ENCODE data around the gene NFAM1.

Gene NFAM1

DNA sequence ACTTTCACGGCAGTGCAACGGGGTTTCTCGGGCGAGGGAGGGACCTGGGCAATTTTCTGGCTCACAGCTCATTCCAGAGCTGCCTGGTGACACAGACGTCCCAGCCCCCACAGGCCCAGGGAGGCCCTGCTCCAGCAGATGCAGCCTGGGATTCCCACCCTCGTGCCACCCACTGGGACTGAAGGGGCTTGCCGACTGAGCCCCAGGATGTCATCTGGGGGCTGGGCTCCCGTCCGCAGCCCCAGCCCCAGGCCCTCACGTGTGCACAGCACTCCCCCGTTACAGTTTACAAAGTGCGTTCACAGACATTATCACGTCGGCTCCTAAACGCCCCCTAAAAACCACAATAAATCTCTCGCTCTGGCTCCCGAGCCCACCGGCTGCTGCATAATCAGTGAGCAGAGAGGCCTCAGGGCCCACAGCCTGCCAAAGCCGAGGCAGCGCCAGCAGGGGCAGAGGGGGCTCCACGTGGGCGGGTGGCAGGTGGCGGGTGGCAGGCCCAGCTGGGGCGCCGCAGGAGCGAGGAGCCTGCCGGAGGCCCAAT lies 84.8 kb downstream of the NFAM1 start (continued):
- TF ChIP-seq ZBTB11 (tag by site-specific recombination; conservative IDR thresholded peaks at IDR 0.05; ENCODE audit: low read depth) (no peak), ATF2 (tag by site-specific recombination; IDR thresholded peaks at IDR 0.05; ENCODE audit: low read depth) (no peak)
- TF ChIP-seq, protein P1, sequence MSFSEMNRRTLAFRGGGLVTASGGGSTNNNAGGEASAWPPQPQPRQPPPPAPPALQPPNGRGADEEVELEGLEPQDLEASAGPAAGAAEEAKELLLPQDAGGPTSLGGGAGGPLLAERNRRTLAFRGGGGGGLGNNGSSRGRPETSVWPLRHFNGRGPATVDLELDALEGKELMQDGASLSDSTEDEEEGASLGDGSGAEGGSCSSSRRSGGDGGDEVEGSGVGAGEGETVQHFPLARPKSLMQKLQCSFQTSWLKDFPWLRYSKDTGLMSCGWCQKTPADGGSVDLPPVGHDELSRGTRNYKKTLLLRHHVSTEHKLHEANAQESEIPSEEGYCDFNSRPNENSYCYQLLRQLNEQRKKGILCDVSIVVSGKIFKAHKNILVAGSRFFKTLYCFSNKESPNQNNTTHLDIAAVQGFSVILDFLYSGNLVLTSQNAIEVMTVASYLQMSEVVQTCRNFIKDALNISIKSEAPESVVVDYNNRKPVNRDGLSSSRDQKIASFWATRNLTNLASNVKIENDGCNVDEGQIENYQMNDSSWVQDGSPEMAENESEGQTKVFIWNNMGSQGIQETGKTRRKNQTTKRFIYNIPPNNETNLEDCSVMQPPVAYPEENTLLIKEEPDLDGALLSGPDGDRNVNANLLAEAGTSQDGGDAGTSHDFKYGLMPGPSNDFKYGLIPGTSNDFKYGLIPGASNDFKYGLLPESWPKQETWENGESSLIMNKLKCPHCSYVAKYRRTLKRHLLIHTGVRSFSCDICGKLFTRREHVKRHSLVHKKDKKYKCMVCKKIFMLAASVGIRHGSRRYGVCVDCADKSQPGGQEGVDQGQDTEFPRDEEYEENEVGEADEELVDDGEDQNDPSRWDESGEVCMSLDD (tag by site-specific recombination; IDR thresholded peaks at IDR 0.05), result no peak
- TF ChIP-seq, protein P2, sequence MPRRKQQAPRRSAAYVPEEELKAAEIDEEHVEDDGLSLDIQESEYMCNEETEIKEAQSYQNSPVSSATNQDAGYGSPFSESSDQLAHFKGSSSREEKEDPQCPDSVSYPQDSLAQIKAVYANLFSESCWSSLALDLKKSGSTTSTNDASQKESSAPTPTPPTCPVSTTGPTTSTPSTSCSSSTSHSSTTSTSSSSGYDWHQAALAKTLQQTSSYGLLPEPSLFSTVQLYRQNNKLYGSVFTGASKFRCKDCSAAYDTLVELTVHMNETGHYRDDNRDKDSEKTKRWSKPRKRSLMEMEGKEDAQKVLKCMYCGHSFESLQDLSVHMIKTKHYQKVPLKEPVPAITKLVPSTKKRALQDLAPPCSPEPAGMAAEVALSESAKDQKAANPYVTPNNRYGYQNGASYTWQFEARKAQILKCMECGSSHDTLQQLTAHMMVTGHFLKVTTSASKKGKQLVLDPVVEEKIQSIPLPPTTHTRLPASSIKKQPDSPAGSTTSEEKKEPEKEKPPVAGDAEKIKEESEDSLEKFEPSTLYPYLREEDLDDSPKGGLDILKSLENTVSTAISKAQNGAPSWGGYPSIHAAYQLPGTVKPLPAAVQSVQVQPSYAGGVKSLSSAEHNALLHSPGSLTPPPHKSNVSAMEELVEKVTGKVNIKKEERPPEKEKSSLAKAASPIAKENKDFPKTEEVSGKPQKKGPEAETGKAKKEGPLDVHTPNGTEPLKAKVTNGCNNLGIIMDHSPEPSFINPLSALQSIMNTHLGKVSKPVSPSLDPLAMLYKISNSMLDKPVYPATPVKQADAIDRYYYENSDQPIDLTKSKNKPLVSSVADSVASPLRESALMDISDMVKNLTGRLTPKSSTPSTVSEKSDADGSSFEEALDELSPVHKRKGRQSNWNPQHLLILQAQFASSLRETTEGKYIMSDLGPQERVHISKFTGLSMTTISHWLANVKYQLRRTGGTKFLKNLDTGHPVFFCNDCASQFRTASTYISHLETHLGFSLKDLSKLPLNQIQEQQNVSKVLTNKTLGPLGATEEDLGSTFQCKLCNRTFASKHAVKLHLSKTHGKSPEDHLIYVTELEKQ (tag by site-specific recombination; IDR thresholded peaks at IDR 0.05; ENCODE audit: borderline replicate concordance), result no peak

GRCh38 chr22:42346722-42347121 lies 85.5 kb downstream of the NFAM1 start:
- no peak overlapping the region for H3K27ac ChIP-seq (ENCODE audit: extremely low read depth, low read depth, low read length)
- H3K4me1 ChIP-seq (ENCODE audit: control insufficient read depth, insufficient read depth, low read length), result peaks cover 2% of the 10 kb centered on the region; the same call in 1 of the 2 replicates
- CTCF ChIA-PET, result no interaction called here
- H3K9me3 ChIP-seq (ENCODE audit: control insufficient read depth, insufficient read depth, low read depth, low read length), result no peaks in the 10 kb centered on the region
- POLR2A ChIA-PET, result interaction anchor here (0.7 to 1.0 kb wide), 2 partner anchors 22 to 26 kb away, joined by 3 to 4 read pairs; no protein-coding TSS in a partner anchor
- H3K36me3 ChIP-seq (ENCODE audit: control insufficient read depth in 2 of 2, insufficient read depth in 1 of 2, low read length in 2 of 2), result no peaks in the 10 kb centered on the region
- no peak overlapping the region for H3K4me3 ChIP-seq (ENCODE audit: low read depth, low read length)
- TF ChIP-seq ZSCAN23 (tag by site-specific recombination; IDR thresholded peaks at IDR 0.05) (no peak), ZNF324 (tag by site-specific recombination; IDR thresholded peaks at IDR 0.05) (no peak), PRDM10 (tag by site-specific recombination; IDR thresholded peaks at IDR 0.05) (no peak), GLIS1 (tag by site-specific recombination; IDR thresholded peaks at IDR 0.05) (no peak), SALL2 (tag by site-specific recombination; IDR thresholded peaks at IDR 0.05; ENCODE audit: borderline replicate concordance) (no peak), YY1 (tag by site-specific recombination; IDR thresholded peaks at IDR 0.05) (no peak), ZNF223 (tag by site-specific recombination; IDR thresholded peaks at IDR 0.05) (no peak), ELK4 (IDR thresholded peaks at IDR 0.05; ENCODE audit: borderline replicate concordance, low read depth, low read length) (no peak), ZNF398 (tag by site-specific recombination; IDR thresholded peaks at IDR 0.05) (no peak), ZNF629 (tag by site-specific recombination; IDR thresholded peaks at IDR 0.05) (no peak), ZNF658 (tag by site-specific recombination; IDR thresholded peaks at IDR 0.05) (no peak)
- TF ChIP-seq, protein P3, sequence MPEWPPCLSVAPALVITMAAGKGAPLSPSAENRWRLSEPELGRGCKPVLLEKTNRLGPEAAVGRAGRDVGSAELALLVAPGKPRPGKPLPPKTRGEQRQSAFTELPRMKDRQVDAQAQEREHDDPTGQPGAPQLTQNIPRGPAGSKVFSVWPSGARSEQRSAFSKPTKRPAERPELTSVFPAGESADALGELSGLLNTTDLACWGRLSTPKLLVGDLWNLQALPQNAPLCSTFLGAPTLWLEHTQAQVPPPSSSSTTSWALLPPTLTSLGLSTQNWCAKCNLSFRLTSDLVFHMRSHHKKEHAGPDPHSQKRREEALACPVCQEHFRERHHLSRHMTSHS (tag by site-specific recombination; IDR thresholded peaks at IDR 0.05), result no peak

Measured in HEK293 (cell line).